Measurements from ENCODE around the gene LMF1.
"Not testable (repeated sequence)": the region's sequence is repeated elsewhere in the genome, so short reads cannot be mapped to it uniquely, and the experiment has no call there.

LMF1 gene

GRCh38 chr16:955766-956165 is 15.0 kb downstream of the LMF1 start:
- H3K9me3 Mint-ChIP-seq, H3K27ac Mint-ChIP-seq: not testable (repeated sequence)

DNA sequence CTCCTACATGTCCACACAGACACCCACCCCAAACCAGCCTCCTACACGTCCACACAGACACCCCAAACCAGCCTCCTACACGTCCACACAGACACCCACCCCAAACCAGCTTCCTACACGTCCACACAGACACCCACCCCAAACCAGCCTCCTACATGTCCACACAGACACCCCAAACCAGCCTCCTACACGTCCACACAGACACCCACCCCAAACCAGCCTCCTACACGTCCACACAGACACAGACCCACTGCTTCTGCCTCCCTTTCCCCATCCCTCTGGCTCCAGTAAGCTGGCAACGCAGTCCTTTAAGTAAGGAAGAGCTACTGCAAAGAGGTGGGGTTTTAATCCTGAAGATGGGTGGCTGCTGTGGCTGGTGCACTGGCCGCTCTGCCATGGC is 17.0 kb downstream of the LMF1 start:
- peaks cover 11 to 26% of the 10 kb centered on the region in 2 donors for H3K4me1 Mint-ChIP-seq (ENCODE audit: low read depth in 2 of 2)
- ATAC-seq (replicated peaks); H3K36me3 Mint-ChIP-seq (ENCODE audit: insufficient read depth); DNase-seq; H3K4me3 Mint-ChIP-seq; H3K27me3 Mint-ChIP-seq; H3K9me3 Mint-ChIP-seq: not testable (repeated sequence)
- peak overlapping the region in 1 of 2 donors; percentile 67 for H3K27ac Mint-ChIP-seq

More at GRCh38 chr16:955766-956165, 15.0 kb downstream of the LMF1 start:
- peaks cover 17 to 35% of the 10 kb centered on the region in 2 donors for H3K4me1 Mint-ChIP-seq (ENCODE audit: low read depth in 2 of 2)
- not testable (repeated sequence) for DNase-seq; ATAC-seq (replicated peaks); H3K4me3 Mint-ChIP-seq; H3K27me3 Mint-ChIP-seq; H3K36me3 Mint-ChIP-seq (ENCODE audit: insufficient read depth)

DNA sequence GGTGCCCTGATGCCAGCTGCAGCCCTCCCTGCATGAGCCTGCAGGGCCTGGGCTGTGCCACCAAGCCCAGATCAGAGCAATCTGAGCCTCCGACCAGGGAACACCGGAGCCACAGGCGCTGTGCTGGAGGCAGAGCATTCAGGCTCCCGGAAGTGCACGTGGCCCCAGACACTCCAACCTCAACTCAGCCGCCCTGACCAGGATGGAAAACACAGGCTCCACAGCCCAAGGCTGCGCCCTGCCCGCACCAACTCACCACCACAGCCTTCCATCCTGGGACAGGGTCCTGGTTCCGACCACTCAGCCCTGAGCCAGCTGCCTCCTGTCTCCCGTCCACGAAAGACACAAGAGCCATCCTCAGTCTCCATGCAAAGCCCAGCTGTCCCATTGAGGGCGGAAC is 18.5 kb downstream of the LMF1 start:
- ATAC-seq (replicated peaks) (no peak), DNase-seq (no peak)
- peaks cover 8% of the 10 kb centered on the region for H3K36me3 Mint-ChIP-seq (ENCODE audit: insufficient read depth)
- no peak overlapping the region for H3K27ac Mint-ChIP-seq
- no peaks in the 10 kb centered on the region for H3K9me3 Mint-ChIP-seq
- peaks cover 11 to 19% of the 10 kb centered on the region in 2 donors for H3K4me1 Mint-ChIP-seq (ENCODE audit: low read depth in 2 of 2)
- no peaks in the 10 kb centered on the region for H3K27me3 Mint-ChIP-seq
- H3K4me3 Mint-ChIP-seq = no peak overlapping the region

- peaks cover 9% of the 10 kb centered on the region for H3K36me3 Mint-ChIP-seq (ENCODE audit: insufficient read depth)
- H3K4me1 Mint-ChIP-seq (ENCODE audit: low read depth in 2 of 2) = peaks cover 11 to 16% of the 10 kb centered on the region in 2 donors
- no peak for DNase-seq
- no peaks in the 10 kb centered on the region for H3K27me3 Mint-ChIP-seq
- no peak for ATAC-seq (replicated peaks)
- no peak overlapping the region for H3K27ac Mint-ChIP-seq
- H3K4me3 Mint-ChIP-seq = no peak overlapping the region
- no peaks in the 10 kb centered on the region for H3K9me3 Mint-ChIP-seq
Observed at GRCh38 chr16:951660-952301, 19.0 kb downstream of the LMF1 start.

DNA sequence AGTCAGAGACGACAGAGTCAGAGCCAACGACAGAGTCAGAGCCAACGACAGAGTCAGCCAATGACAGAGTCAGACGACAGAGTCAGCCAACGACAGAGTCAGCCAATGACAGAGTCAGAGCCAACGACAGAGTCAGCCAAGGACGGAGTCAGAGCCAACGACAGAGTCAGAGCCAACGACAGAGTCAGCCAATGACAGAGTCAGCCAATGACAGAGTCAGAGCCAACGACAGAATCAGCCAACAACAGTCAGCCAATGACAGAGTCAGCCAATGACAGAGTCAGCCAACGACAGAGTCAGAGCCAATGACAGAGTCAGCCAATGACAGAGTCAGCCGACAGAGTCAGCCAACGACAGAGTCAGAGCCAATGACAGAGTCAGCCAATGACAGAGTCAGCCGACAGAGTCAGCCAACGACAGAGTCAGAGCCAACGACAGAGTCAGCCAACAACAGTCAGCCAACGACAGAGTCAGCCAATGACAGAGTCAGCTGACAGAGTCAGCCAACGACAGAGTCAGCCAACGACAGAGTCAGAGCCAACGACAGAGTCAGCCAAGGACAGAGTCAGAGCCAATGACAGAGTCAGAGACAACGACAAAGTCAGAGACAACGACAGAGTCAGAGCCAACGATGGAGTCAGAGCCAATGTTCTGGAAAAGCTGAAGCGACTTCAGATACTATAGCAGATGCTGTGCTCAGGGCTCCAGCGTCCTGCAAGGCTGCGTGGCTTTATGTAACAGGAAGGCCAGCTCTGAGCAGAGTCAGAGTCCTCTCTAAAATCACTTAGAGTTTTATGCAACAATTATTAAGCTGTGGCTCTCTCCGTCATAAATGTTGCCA is 19.8 kb downstream of the LMF1 start:
- not testable (repeated sequence) for H3K27ac Mint-ChIP-seq, H3K4me3 Mint-ChIP-seq

DNA sequence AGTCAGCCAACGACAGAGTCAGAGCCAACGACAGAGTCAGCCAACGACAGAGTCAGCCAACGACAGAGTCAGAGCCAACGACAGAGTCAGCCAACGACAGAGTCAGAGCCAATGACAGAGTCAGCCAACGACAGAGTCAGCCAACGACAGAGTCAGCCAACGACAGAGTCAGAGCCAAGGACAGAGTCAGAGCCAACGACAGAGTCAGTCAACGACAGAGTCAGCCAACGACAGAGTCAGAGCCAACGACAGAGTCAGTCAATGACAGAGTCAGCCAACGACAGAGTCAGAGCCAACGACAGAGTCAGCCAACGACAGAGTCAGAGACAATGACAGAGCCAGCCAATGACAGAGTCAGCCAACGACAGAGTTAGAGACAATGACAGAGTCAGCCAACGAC is 22.0 kb downstream of the LMF1 start:
- not testable (repeated sequence) for H3K4me1 Mint-ChIP-seq (ENCODE audit: low read depth in 2 of 2); H3K4me3 Mint-ChIP-seq; ATAC-seq (replicated peaks); H3K27ac Mint-ChIP-seq; H3K27me3 Mint-ChIP-seq; H3K9me3 Mint-ChIP-seq; DNase-seq
- H3K36me3 Mint-ChIP-seq (ENCODE audit: insufficient read depth) = peaks cover 13% of the 10 kb centered on the region

More for the DNA sequence above, 19.8 kb downstream of the LMF1 start:
- H3K36me3 Mint-ChIP-seq (ENCODE audit: insufficient read depth); ATAC-seq (replicated peaks); H3K27me3 Mint-ChIP-seq; H3K9me3 Mint-ChIP-seq; DNase-seq: not testable (repeated sequence)
- H3K4me1 Mint-ChIP-seq (ENCODE audit: low read depth in 2 of 2) = peaks cover 8 to 16% of the 10 kb centered on the region in 2 donors

GRCh38 chr16:947922-948303 is 22.9 kb downstream of the LMF1 start:
- DNase-seq; H3K4me3 Mint-ChIP-seq; H3K27ac Mint-ChIP-seq; H3K27me3 Mint-ChIP-seq; ATAC-seq (replicated peaks); H3K9me3 Mint-ChIP-seq; H3K4me1 Mint-ChIP-seq (ENCODE audit: low read depth in 2 of 2): not testable (repeated sequence)
- H3K36me3 Mint-ChIP-seq (ENCODE audit: insufficient read depth) = peaks cover 14% of the 10 kb centered on the region

GRCh38 chr16:947255-947921 is 23.4 kb downstream of the LMF1 start:
- no peak overlapping the region for H3K4me3 Mint-ChIP-seq
- ATAC-seq (replicated peaks) = no peak
- H3K36me3 Mint-ChIP-seq (ENCODE audit: insufficient read depth) = peaks cover 14% of the 10 kb centered on the region
- peaks cover 2 to 5% of the 10 kb centered on the region in 2 donors for H3K9me3 Mint-ChIP-seq
- no peak for DNase-seq
- no peak overlapping the region for H3K27ac Mint-ChIP-seq
- peaks cover under 1 to 6% of the 10 kb centered on the region in 2 donors for H3K4me1 Mint-ChIP-seq (ENCODE audit: low read depth in 2 of 2)
- no peaks in the 10 kb centered on the region for H3K27me3 Mint-ChIP-seq

DNA sequence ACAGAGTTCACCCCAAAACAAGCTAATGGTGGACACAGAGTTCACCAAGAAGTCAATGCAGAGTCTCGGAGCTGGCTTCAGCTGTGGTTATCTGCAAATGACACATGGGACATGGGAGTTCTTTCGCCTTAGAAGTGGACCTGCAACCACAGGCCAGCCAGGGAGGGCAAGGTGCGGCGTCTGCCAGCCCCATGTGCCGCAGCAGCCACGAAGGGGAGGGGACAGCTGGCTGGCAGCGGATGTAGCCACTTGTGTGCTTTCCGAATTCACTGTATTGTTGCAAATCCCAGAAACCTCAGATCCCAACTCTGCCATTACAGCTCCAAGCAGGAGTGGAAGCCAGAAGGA is 24.8 kb downstream of the LMF1 start:
- Mint-ChIP-seq H3K27me3 (no peaks in the 10 kb centered on the region), H3K36me3 (ENCODE audit: insufficient read depth) (peaks cover 14% of the 10 kb centered on the region), H3K4me3 (no peak overlapping the region), H3K4me1 (ENCODE audit: low read depth in 2 of 2) (no peaks in the 10 kb centered on the region), H3K9me3 (peaks cover 5 to 9% of the 10 kb centered on the region in 2 donors), H3K27ac (no peak overlapping the region)
- ATAC-seq (replicated peaks) (no peak), DNase-seq (no peak)

DNA sequence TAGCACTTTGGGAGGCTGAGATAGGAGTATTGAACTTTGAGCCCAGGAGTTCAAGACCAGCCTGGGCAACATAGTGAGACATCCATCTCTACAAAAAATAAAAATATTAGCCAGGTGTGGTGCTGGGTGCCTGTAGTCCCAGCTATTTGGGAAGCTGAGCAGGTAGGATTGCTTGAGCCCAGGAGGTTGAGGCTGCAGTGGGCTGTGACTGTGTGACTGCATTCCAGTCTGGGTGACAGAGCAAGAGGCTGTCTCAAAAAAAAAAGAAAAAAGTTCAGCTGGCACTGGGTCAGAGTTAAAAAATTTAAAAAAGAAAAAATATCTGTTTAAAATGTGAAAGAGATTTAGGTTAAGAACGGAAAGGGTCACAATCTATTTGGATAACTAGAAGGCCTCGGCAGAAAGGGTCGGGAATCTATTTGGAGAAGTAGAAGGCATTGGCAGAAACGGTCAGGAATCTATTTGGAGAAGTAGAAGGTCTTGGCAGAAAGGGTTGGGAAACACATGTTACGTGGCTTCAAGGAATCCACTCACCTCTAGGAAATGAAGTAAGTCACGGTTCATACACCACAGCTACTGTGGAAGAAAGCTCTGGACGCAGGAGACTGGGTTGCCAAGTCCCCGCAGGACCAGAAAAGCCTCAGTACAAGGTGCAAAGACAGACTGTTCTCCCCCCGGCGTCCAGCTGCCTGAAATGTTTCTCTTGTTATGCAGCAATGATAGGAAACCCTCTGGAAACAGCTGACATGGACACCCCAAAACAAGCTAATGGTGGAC is 25.3 kb downstream of the LMF1 start:
- Mint-ChIP-seq H3K36me3 (ENCODE audit: insufficient read depth) (peaks cover 14% of the 10 kb centered on the region), H3K4me3 (no peak overlapping the region), H3K27ac (no peak overlapping the region), H3K9me3 (peaks cover 5 to 9% of the 10 kb centered on the region in 2 donors), H3K4me1 (ENCODE audit: low read depth in 2 of 2) (no peaks in the 10 kb centered on the region), H3K27me3 (no peaks in the 10 kb centered on the region)
- DNase-seq = no peak
- ATAC-seq (replicated peaks) = no peak

DNA sequence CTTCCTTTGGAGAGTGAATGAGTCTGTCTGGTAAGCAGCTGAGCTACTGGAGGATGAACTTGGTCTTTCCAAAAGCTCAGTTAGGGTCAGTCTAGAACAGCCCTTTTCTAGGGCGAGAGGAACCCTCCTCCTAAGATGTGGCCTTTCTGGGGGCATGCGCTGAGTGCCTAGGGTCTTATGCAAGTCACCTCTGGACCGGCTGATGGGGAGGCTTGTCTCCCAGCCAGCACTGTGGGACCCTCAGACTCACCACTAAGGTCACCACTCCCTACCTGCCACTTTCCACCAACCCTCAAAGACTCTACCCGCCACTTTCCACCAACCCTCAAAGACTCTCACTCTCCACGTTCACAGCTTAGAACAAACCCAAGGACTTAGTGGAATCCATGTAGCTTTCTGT is 26.8 kb downstream of the LMF1 start:
- H3K4me3 Mint-ChIP-seq = no peak overlapping the region
- no peaks in the 10 kb centered on the region for H3K4me1 Mint-ChIP-seq (ENCODE audit: low read depth in 2 of 2)
- no peak for ATAC-seq (replicated peaks)
- peaks cover 14% of the 10 kb centered on the region for H3K36me3 Mint-ChIP-seq (ENCODE audit: insufficient read depth)
- no peaks in the 10 kb centered on the region for H3K27me3 Mint-ChIP-seq
- peaks cover 5 to 9% of the 10 kb centered on the region in 2 donors for H3K9me3 Mint-ChIP-seq
- peak overlapping the region in 1 of 2 donors; percentile 74 for H3K27ac Mint-ChIP-seq
- no peak for DNase-seq

DNA sequence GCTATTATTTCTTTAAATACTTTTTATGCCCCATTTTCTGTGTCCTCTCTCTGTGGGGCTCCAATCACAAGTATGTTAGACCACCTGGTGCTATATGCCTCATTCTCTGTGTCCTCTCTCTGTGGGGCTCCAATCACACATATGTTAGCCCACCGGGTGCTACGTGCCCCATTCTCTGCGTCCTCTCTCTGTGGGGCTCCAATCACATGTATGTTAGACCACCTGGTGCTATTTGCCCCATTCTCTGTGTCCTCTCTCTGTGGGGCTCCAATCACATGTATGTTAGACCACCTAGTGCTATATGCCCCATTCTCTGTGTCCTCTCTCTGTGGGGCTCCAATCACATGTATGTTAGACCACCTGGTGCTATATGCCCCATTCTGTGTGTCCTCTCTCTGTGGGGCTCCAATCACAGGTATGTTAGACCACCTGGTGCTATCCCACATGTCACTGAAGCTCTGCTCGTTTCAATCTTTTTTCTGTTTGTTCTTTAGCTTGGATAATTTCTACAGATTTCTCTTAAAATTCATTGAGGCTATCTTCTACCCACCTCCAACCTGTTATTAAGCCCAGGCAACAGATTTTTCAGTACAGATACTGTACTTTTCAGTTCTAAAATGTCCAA is 28.2 kb downstream of the LMF1 start:
- peaks cover 5 to 9% of the 10 kb centered on the region in 2 donors for H3K9me3 Mint-ChIP-seq
- no peak for ATAC-seq (replicated peaks)
- no peaks in the 10 kb centered on the region for H3K27me3 Mint-ChIP-seq
- H3K4me3 Mint-ChIP-seq = no peak overlapping the region
- H3K27ac Mint-ChIP-seq = no peak overlapping the region
- DNase-seq = no peak
- H3K36me3 Mint-ChIP-seq (ENCODE audit: insufficient read depth) = peaks cover 13% of the 10 kb centered on the region
- H3K4me1 Mint-ChIP-seq (ENCODE audit: low read depth in 2 of 2) = no peaks in the 10 kb centered on the region

DNA sequence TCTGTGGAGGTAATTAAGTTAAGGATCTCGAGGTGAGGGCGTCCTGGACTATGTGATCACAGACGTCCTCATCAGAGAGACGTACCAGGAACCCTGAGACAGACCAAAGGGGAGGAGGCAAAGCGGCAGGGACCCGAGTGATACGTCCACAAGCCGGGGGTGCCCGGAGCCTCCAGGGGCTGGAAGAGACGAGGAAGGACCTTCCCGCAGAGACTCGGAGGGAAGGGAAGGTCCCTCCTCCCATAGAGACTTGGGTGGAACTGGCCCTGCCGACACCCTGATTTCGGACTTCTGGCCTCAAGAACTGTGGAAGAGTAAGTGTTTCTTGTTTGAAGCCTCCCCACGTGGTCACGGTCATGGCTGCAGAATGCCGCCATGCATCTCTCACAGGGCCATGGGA is 30.8 kb downstream of the LMF1 start:
- H3K4me1 Mint-ChIP-seq (ENCODE audit: low read depth in 2 of 2) = no peaks in the 10 kb centered on the region
- H3K4me3 Mint-ChIP-seq = no peak overlapping the region
- H3K27ac Mint-ChIP-seq = no peak overlapping the region
- H3K36me3 Mint-ChIP-seq (ENCODE audit: insufficient read depth) = peaks cover 4% of the 10 kb centered on the region
- H3K27me3 Mint-ChIP-seq = no peaks in the 10 kb centered on the region
- DNase-seq (no peak), ATAC-seq (replicated peaks) (no peak)
- peaks cover 5 to 9% of the 10 kb centered on the region in 2 donors for H3K9me3 Mint-ChIP-seq

All from effector memory CD8-positive, alpha-beta T cell (primary cell).